ENCODE measurements around the gene FXYD2.

Gene FXYD2

DNA sequence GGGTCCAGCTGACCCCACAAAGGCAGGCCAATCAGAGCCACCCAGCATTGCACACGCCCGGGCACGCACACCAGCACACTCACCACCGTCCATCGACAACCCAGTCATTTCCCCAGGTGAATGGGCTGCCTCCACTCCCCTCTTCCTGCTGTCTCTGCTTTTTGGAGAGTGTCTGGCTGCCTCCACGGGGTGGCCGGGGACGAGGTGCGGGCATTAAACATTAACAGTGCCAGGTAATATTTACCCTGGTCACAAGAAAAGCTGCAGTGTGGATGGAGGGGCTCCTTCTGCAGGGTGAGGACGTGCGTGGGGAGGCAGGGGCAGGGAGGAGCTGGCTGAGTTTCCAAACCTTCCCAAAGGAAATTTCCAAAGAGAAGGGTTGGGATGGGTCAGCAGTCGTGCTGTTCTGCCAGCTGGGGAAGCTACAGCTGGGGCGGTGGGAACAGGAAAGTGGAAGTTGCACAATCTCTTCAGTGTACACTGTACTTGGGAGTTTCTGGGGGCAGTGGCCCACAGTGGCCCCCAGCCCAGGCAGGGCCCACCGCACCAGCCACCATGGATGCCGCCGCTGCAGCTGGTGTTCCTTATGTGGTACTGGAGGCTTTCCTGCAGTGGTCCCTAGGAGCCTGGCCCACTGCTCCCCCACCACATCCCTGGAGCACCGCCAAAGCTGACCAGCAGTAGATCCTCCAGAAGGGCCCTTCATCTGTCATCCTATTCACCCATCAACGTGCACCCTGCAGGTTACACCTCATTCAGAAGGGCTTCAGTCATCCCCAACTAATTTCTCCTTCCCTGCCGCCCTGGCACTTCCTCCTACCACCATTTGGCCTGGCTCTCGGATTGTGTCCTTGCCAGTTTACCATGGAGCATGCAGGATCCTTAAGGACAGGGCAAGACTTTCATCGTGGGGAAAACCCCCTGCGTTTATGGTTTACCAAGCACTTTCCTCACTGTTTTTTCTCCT, at the start of gene FXYD2:
Gene FXYD2 (minus strand): TSS at position 174 of the 967 bp plus-strand sequence. CDS start 66 bp downstream, at position 108.
- intact Hi-C loops (cut with DNase I; ENCODE audit: low total_unique reads) = loop anchor here (5.0 kb wide), 1 partner anchor 398 kb away; no protein-coding TSS in a partner anchor
- Histone ChIP-seq H3K9me3 (no peaks in the 10 kb centered on the region), H3K4me1 (peaks cover 0 to 13% (median 0%) of the 10 kb centered on the region in 4 donors), H3K4me3 (no peak within 1 kb of the TSS), H3K27me3 (peaks cover 0 to 34% of the 10 kb centered on the region in 2 donors), H3K36me3 (no peaks in the 10 kb centered on the region), H3K27ac (peak within 1 kb of the TSS in 1 of 2 donors; percentile 19)
- TF ChIP-seq, protein P1, sequence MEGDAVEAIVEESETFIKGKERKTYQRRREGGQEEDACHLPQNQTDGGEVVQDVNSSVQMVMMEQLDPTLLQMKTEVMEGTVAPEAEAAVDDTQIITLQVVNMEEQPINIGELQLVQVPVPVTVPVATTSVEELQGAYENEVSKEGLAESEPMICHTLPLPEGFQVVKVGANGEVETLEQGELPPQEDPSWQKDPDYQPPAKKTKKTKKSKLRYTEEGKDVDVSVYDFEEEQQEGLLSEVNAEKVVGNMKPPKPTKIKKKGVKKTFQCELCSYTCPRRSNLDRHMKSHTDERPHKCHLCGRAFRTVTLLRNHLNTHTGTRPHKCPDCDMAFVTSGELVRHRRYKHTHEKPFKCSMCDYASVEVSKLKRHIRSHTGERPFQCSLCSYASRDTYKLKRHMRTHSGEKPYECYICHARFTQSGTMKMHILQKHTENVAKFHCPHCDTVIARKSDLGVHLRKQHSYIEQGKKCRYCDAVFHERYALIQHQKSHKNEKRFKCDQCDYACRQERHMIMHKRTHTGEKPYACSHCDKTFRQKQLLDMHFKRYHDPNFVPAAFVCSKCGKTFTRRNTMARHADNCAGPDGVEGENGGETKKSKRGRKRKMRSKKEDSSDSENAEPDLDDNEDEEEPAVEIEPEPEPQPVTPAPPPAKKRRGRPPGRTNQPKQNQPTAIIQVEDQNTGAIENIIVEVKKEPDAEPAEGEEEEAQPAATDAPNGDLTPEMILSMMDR (IDR thresholded peaks at IDR 0.05) = no peak
- DNase-seq = peak; percentile 55 to 68

DNA sequence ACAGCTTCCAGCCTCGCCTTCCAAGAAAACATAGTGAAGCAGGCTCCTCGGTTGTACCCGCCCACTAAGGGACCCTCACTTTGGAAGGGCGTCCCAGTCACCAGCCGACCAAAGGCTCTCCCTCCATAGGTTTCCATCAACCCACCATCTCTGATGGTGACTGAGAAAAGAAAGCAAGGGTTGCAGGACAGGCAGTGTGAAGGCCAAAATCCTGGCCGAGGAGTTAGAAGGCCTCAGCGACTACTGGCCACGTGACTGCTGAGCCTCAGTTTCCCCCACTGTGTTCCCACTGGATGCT, 49.2 kb upstream of the FXYD2 start:
- Histone ChIP-seq H3K4me3 (no peak overlapping the region), H3K36me3 (no peaks in the 10 kb centered on the region), H3K4me1 (peaks cover 0 to 24% (median 14%) of the 10 kb centered on the region in 4 donors), H3K27me3 (peaks cover 4 to 58% of the 10 kb centered on the region in 2 donors), H3K27ac (no peak overlapping the region), H3K9me3 (no peaks in the 10 kb centered on the region)
- intact Hi-C loops (cut with DNase I; ENCODE audit: low total_unique reads) = no loop called here
- no peak for DNase-seq
- TF ChIP-seq, protein P1 (IDR thresholded peaks at IDR 0.05) = no peak

DNA sequence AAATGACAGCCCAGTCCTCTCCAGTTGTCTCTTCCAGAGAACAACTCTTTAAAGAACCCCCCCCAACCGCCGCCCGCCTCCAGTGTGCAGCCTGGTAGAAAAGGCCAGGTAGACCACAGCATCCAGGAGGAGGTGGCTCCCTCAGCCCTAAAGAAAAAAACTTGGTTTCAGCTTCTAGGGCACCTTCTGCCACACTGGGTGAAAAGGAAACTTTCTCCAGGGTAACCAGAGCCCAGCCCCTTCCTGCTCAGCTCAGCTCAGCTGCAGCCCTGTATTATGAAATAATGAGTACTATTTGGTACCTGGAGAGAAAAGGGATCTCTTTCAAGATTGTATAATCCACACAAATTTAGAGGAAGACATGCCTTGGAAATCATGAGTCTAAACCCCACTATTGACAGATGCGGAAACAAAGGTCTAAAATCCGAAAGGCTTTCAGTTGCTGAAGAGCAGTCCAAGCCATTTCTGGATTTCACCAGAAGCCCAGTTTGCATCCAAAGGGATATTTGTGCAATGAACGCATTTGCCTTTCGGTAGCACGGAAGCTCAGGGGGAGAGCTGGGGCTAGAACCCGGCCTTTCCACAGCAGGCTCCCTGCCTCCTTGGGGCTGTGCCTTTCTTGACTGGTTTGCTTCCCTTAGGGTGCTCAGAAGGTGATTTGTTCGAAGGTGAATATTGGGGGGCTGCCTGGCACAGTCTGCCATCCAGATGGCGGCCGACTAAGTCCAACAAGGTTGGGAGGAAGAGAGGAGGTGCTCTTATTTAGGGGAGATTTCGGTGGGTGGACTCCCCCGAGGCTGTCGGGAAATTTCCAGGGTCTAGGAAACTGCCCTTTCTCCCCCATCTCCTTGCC, 48.7 kb upstream of the FXYD2 start:
- TF ChIP-seq, protein P1 (IDR thresholded peaks at IDR 0.05) = no peak
- Histone ChIP-seq H3K27me3 (peaks cover 4 to 54% of the 10 kb centered on the region in 2 donors), H3K4me3 (no peak overlapping the region), H3K36me3 (no peaks in the 10 kb centered on the region), H3K27ac (no peak overlapping the region), H3K4me1 (peaks cover 0 to 24% (median 14%) of the 10 kb centered on the region in 4 donors), H3K9me3 (no peaks in the 10 kb centered on the region)
- intact Hi-C loops (cut with DNase I; ENCODE audit: low total_unique reads) = no loop called here
- no peak for DNase-seq

DNA sequence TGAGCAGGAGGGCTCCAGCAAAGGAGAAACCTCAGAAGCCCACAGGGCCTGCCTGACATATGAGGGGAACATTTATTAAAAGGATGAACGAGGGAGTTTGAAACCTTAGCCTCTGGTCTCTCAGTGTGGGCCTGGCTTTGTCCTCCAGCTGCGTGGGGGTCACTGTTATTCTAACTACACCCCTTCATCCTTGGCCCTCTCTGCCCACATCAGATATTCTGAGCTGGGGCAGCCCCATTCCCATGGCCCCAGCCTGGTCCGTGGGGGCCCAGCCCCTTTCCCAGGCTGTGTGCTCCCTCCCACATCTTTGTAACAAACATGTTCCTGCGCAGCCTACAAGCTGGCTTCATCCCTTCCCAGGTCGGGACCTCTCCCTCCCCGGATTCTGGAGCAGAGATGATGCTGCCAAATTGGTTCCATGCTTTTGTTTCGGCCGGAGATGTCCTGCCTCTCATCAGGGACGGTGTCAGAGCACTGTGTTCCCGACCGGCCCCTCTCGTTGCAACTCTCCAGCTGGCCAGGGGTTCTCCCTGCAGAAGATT, 47.9 kb upstream of the FXYD2 start:
- Histone ChIP-seq H3K27me3 (peaks cover 4 to 47% of the 10 kb centered on the region in 2 donors), H3K27ac (no peak overlapping the region), H3K9me3 (no peaks in the 10 kb centered on the region), H3K4me3 (no peak overlapping the region), H3K36me3 (no peaks in the 10 kb centered on the region), H3K4me1 (peaks cover 0 to 24% (median 14%) of the 10 kb centered on the region in 4 donors)
- no peak for DNase-seq
- intact Hi-C loops (cut with DNase I; ENCODE audit: low total_unique reads) = no loop called here
- TF ChIP-seq, protein P1 (IDR thresholded peaks at IDR 0.05) = no peak

- intact Hi-C loops (cut with DNase I; ENCODE audit: low total_unique reads) = no loop called here
Measured at GRCh38 chr11:117871784-117872183, 47.2 kb upstream of the FXYD2 start.

More at GRCh38 chr11:117871784-117872183, 47.2 kb upstream of the FXYD2 start:
- TF ChIP-seq, protein P1 (IDR thresholded peaks at IDR 0.05) = no peak
- Histone ChIP-seq H3K27ac (no peak overlapping the region), H3K36me3 (no peaks in the 10 kb centered on the region), H3K27me3 (peaks cover 4 to 42% of the 10 kb centered on the region in 2 donors), H3K4me1 (peaks cover 0 to 20% (median 12%) of the 10 kb centered on the region in 4 donors), H3K4me3 (no peak overlapping the region), H3K9me3 (no peaks in the 10 kb centered on the region)
- DNase-seq = no peak

Measured in tibial artery (tissue), 4 donors.